Measurements from ENCODE around the gene ALG2.
A peak's percentile ranks its signal among the peaks of the same experiment; 100 is the strongest.

The ALG2 gene

DNA sequence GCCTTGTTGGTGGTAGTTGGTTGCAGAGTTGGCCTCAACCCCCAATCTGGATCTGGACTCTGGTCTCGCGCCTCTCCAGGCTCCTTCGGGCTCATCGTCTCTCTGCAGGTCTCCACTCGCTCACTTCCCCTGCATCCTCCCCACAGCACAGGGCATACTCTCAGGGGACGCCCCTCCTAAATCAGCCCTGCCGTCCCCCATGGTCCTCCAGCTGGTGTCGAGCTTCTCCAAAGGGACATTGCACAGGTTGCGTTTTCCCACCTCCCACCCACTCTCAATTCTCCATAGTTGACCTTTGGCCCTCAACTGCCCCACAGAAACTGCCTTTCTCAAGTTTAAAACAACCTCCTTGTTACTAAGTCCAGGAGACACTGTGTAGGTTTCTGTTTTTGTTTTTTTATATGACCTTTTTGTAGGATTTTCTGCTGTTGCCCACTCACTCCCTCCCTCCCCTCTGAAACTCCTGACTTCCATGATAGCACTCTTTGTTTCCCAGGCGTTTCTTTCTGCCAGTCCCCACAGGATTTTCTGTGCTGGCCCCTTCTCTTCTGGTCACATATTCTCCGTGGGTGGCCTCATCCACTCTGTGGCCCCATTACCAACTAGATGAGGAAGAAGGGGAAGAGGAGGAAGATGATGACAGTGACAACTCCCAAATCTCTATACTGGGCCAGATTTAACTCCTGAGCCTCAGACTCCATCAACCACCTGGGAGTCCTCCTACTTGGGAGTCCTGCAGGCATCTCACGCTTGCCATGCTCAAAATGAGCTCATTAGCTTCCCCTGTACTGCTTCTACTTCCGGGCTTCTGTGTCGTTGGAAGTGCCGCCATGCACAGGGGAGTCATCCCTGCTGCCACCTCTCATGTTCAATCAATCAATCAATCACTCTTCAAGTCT lies 50.3 kb downstream of the ALG2 start:
- H3K36me3 ChIP-seq (ENCODE audit: control insufficient read depth in 2 of 2, insufficient read depth in 1 of 2, low read length in 2 of 2) = no peaks in the 10 kb centered on the region
- ChIA-PET POLR2A (interaction anchor here (1.3 kb wide), 1 partner anchor 51 kb away, joined by 8 read pairs; the partner anchor contains the start of genes ALG2 and SEC61B), CTCF (interaction anchor here (0.5 to 2.2 kb wide), 4 partner anchors 8 to 1690 kb away, joined by 3 to 13 read pairs (median 8); no protein-coding TSS in a partner anchor)
- no peaks in the 10 kb centered on the region; the same call in 1 of the 2 replicates for H3K4me1 ChIP-seq (ENCODE audit: control insufficient read depth, insufficient read depth, low read length)
- no peak overlapping the region for H3K27ac ChIP-seq (ENCODE audit: extremely low read depth, low read depth, low read length)
- TF ChIP-seq, protein P1, sequence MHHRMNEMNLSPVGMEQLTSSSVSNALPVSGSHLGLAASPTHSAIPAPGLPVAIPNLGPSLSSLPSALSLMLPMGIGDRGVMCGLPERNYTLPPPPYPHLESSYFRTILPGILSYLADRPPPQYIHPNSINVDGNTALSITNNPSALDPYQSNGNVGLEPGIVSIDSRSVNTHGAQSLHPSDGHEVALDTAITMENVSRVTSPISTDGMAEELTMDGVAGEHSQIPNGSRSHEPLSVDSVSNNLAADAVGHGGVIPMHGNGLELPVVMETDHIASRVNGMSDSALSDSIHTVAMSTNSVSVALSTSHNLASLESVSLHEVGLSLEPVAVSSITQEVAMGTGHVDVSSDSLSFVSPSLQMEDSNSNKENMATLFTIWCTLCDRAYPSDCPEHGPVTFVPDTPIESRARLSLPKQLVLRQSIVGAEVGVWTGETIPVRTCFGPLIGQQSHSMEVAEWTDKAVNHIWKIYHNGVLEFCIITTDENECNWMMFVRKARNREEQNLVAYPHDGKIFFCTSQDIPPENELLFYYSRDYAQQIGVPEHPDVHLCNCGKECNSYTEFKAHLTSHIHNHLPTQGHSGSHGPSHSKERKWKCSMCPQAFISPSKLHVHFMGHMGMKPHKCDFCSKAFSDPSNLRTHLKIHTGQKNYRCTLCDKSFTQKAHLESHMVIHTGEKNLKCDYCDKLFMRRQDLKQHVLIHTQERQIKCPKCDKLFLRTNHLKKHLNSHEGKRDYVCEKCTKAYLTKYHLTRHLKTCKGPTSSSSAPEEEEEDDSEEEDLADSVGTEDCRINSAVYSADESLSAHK (tag by site-specific recombination; IDR thresholded peaks at IDR 0.05) = 0 out of 2 replicates have a peak, but pooled peaks have one; percentile 20
- TF ChIP-seq ZNF529 (tag by site-specific recombination; IDR thresholded peaks at IDR 0.05; ENCODE audit: insufficient replicate concordance) = no peak
- no peak overlapping the region for H3K4me3 ChIP-seq (ENCODE audit: low read depth, low read length)
- no peaks in the 10 kb centered on the region for H3K9me3 ChIP-seq (ENCODE audit: control insufficient read depth, insufficient read depth, low read depth, low read length)

DNA sequence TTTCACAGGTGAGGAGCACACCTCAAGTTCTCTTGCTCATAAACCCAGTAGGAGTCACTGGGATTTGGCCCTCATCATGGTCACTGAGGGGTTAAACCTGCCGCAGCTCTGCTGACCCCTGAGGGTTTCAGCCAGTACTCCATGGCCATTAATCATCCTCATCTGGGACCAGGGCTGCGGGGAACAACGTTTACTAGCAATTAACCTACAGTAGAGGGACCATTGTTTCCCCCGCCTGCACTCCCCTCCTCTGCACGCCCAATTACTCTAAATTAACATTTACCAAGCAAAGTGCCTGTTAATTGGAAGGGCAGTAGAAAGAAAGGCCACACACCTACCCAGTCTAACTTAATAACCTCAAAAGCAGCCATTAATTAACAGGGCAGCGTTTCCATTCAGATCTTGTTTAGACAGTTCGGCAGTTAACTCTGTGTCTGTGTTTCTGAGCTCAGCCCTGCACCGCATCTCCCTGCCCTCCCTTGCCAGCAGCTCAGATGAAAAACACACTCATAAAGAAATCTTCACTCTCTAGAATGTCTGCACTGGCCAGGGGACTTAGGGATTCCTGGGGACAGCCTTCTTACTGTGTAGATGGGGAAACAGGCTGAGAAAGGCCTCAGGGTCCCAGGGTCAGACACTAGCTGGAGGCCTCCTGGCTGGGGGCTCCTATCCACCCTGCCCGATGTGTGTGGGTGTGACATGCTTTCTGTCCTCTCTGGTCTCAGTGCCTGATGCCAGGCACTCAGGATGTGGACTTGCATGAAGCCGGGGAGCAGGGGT lies 51.6 kb downstream of the ALG2 start:
- CTCF ChIA-PET = no interaction called here
- no peak overlapping the region for H3K4me3 ChIP-seq (ENCODE audit: low read depth, low read length)
- H3K27ac ChIP-seq (ENCODE audit: extremely low read depth, low read depth, low read length) = no peak overlapping the region
- H3K9me3 ChIP-seq (ENCODE audit: control insufficient read depth, insufficient read depth, low read depth, low read length) = no peaks in the 10 kb centered on the region
- H3K36me3 ChIP-seq (ENCODE audit: control insufficient read depth in 2 of 2, insufficient read depth in 1 of 2, low read length in 2 of 2) = no peaks in the 10 kb centered on the region
- H3K4me1 ChIP-seq (ENCODE audit: control insufficient read depth, insufficient read depth, low read length) = no peaks in the 10 kb centered on the region
- POLR2A ChIA-PET = no interaction called here
- TF ChIP-seq ZNF514 (tag by site-specific recombination; IDR thresholded peaks at IDR 0.05) (no peak), ZBTB8A (tag by site-specific recombination; IDR thresholded peaks at IDR 0.05) (0 out of 2 replicates have a peak, but pooled peaks have one; percentile 22), ZXDB (tag by site-specific recombination; IDR thresholded peaks at IDR 0.05) (no peak), YY1 (tag by site-specific recombination; IDR thresholded peaks at IDR 0.05) (0 out of 2 replicates have a peak, but pooled peaks have one; percentile 30), ZBTB21 (tag by site-specific recombination; IDR thresholded peaks at IDR 0.05) (no peak), ZNF596 (tag by site-specific recombination; IDR thresholded peaks at IDR 0.05) (no peak), WT1 (tag by site-specific recombination; IDR thresholded peaks at IDR 0.05) (peak; percentile 78), ZNF473 (tag by site-specific recombination; IDR thresholded peaks at IDR 0.05) (no peak), ZNF621 (tag by site-specific recombination; IDR thresholded peaks at IDR 0.05) (no peak), ZNF223 (tag by site-specific recombination; IDR thresholded peaks at IDR 0.05) (no peak), MEIS1 (CRISPR knock-in tag; IDR thresholded peaks at IDR 0.05; ENCODE audit: borderline replicate concordance) (no peak), ZNF394 (tag by site-specific recombination; IDR thresholded peaks at IDR 0.05; ENCODE audit: borderline replicate concordance) (no peak), ZNF292 (tag by site-specific recombination; IDR thresholded peaks at IDR 0.05; ENCODE audit: borderline replicate concordance, low read depth) (no peak), ZNF335 (tag by site-specific recombination; conservative IDR thresholded peaks at IDR 0.05) (no peak), ZNF416 (tag by site-specific recombination; IDR thresholded peaks at IDR 0.05) (no peak)
- TF ChIP-seq, protein P2, sequence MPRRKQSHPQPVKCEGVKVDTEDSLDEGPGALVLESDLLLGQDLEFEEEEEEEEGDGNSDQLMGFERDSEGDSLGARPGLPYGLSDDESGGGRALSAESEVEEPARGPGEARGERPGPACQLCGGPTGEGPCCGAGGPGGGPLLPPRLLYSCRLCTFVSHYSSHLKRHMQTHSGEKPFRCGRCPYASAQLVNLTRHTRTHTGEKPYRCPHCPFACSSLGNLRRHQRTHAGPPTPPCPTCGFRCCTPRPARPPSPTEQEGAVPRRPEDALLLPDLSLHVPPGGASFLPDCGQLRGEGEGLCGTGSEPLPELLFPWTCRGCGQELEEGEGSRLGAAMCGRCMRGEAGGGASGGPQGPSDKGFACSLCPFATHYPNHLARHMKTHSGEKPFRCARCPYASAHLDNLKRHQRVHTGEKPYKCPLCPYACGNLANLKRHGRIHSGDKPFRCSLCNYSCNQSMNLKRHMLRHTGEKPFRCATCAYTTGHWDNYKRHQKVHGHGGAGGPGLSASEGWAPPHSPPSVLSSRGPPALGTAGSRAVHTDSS (tag by site-specific recombination; IDR thresholded peaks at IDR 0.05) = no peak
- TF ChIP-seq, protein P3, sequence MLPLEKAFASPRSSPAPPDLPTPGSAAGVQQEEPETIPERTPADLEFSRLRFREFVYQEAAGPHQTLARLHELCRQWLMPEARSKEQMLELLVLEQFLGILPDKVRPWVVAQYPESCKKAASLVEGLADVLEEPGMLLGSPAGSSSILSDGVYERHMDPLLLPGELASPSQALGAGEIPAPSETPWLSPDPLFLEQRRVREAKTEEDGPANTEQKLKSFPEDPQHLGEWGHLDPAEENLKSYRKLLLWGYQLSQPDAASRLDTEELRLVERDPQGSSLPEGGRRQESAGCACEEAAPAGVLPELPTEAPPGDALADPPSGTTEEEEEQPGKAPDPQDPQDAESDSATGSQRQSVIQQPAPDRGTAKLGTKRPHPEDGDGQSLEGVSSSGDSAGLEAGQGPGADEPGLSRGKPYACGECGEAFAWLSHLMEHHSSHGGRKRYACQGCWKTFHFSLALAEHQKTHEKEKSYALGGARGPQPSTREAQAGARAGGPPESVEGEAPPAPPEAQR (tag by site-specific recombination; IDR thresholded peaks at IDR 0.05) = no peak
- TF ChIP-seq, protein P4, sequence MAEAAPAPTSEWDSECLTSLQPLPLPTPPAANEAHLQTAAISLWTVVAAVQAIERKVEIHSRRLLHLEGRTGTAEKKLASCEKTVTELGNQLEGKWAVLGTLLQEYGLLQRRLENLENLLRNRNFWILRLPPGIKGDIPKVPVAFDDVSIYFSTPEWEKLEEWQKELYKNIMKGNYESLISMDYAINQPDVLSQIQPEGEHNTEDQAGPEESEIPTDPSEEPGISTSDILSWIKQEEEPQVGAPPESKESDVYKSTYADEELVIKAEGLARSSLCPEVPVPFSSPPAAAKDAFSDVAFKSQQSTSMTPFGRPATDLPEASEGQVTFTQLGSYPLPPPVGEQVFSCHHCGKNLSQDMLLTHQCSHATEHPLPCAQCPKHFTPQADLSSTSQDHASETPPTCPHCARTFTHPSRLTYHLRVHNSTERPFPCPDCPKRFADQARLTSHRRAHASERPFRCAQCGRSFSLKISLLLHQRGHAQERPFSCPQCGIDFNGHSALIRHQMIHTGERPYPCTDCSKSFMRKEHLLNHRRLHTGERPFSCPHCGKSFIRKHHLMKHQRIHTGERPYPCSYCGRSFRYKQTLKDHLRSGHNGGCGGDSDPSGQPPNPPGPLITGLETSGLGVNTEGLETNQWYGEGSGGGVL (tag by site-specific recombination; IDR thresholded peaks at IDR 0.05) = no peak
- TF ChIP-seq, protein P5, sequence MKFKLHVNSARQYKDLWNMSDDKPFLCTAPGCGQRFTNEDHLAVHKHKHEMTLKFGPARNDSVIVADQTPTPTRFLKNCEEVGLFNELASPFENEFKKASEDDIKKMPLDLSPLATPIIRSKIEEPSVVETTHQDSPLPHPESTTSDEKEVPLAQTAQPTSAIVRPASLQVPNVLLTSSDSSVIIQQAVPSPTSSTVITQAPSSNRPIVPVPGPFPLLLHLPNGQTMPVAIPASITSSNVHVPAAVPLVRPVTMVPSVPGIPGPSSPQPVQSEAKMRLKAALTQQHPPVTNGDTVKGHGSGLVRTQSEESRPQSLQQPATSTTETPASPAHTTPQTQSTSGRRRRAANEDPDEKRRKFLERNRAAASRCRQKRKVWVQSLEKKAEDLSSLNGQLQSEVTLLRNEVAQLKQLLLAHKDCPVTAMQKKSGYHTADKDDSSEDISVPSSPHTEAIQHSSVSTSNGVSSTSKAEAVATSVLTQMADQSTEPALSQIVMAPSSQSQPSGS (tag by site-specific recombination; IDR thresholded peaks at IDR 0.05; ENCODE audit: low read depth) = no peak
